K562 (cell line): ENCODE results near the gene MYCN. TPM values are rescaled to one million over a fixed set of nuclear protein-coding genes. Genes with fewer than 3 reads are reported as not detected.

Experiments used
- ATAC-seq: fragments of 200-7000 bp; cut with Tn5 transposase; 3 replicates; pipeline ENCODE4 v1.9.1; 2020; ENCODE audit warnings: moderate library complexity
- BruUV-seq: library from RNA; stranded (reverse); fragments of 400-500 nt; replicated peaks from 2 replicates; lab custom pipeline; 2021; lab: Mats Ljungman, UMichigan
- CTCF ChIA-PET: fragments of 300-600 bp; formaldehyde crosslinking; extraction: SDS; loops from one replicate; lab custom pipeline; 2021; ENCODE audit warnings: low intra/inter-chr PET ratio; lab: Yijun Ruan, JAX
- POLR2A ChIA-PET: fragments of 300-600, 350-650 bp; sonication (Branson Sonifier 250); formaldehyde crosslinking; extraction: SDS; loops from one replicate; lab custom pipeline; 2021; ENCODE audit warnings: antibody characterized with exemption, inconsistent platforms; lab: Yijun Ruan, JAX
- DNase-seq, 4 experiments: peaks; one replicate each; pipeline versions ENCODE4 v3.0.0 to v3.0.0-alpha.2; 2011 to 2018; ENCODE audit warnings: low spot score in 3 of 4, mixed read lengths in 3 of 4; ENCODE audit errors: extremely low read depth in 1 of 4
- FAIRE-seq: peaks from 2 replicates; lab custom pipeline; 2011; peaks lifted over from hg19 to GRCh38; lab: Jason Lieb, UNC
- H2AFZ ChIP-seq: 2 replicates; pipeline ENCODE4 v1.6.0; 2011; ENCODE audit warnings: low read depth, low read length, control low read depth, inconsistent platforms
- H3K27ac ChIP-seq: fragments of 200-600 bp; 3 replicates; pipeline ENCODE4 v1.8.0; 2011; ENCODE audit warnings: low read depth, mild to moderate bottlenecking, control low read depth, inconsistent platforms, low read length, moderate library complexity, mixed read lengths; ENCODE audit errors: extremely low read depth
- H3K27me3 ChIP-seq, 2 experiments: fragments of 300-600 bp in 1 of 2; 2 replicates in 1 of 2; 3 replicates in 1 of 2; pipeline versions ENCODE4 v1.6.0 to v1.8.0; 2011; ENCODE audit warnings: inconsistent platforms in 2 of 2, low read length in 2 of 2, mild to moderate bottlenecking in 1 of 2, mixed read lengths in 1 of 2, moderate library complexity in 1 of 2; ENCODE audit not compliant: control insufficient read depth in 2 of 2, insufficient read depth in 2 of 2
- H3K36me3 ChIP-seq: fragments of 300-600 bp; 3 replicates; pipeline ENCODE4 v1.8.0; 2011; ENCODE audit warnings: mild to moderate bottlenecking, low read length, inconsistent platforms; ENCODE audit not compliant: control insufficient read depth, insufficient read depth
- H3K4me1 ChIP-seq, 2 experiments: fragments of 200-600 bp in 1 of 2; replicated peaks in 1 of 2; 2 replicates in 1 of 2; 3 replicates in 1 of 2; pipeline versions ENCODE4 v1.5.1 to v1.8.0; 2011; ENCODE audit warnings: inconsistent platforms in 2 of 2, low read length in 2 of 2, mild to moderate bottlenecking in 1 of 2, mixed read lengths in 1 of 2, moderate library complexity in 1 of 2; ENCODE audit not compliant: control insufficient read depth in 2 of 2, insufficient read depth in 2 of 2
- H3K4me2 ChIP-seq: 2 replicates; pipeline ENCODE4 v1.6.1; 2011; ENCODE audit warnings: low read length, control low read depth, inconsistent platforms, mixed read lengths; ENCODE audit not compliant: insufficient read depth
- H3K4me3 ChIP-seq: fragments of 200-600 bp; sonication (generic), shearing (Covaris generic); 2 replicates; pipeline ENCODE4 v1.5.1; 2016; ENCODE audit warnings: control low read depth, inconsistent platforms
- H3K79me2 ChIP-seq: fragments of 200-600 bp; 3 replicates; pipeline ENCODE4 v1.8.0; 2011; ENCODE audit warnings: low read length, inconsistent platforms; ENCODE audit not compliant: control insufficient read depth, insufficient read depth
- H3K9ac ChIP-seq, 2 experiments: 2 replicates each; pipeline versions ENCODE4 v1.6.0 to v1.6.1; 2011; ENCODE audit warnings: low read depth in 2 of 2, low read length in 2 of 2, control low read depth in 1 of 2, inconsistent platforms in 1 of 2, mild to moderate bottlenecking in 1 of 2, mixed read lengths in 1 of 2; ENCODE audit not compliant: insufficient read depth in 1 of 2
- H3K9me1 ChIP-seq: one replicate; pipeline ENCODE4 v1.6.0; 2011; ENCODE audit warnings: inconsistent platforms, mild to moderate bottlenecking, low read length, moderate library complexity; ENCODE audit not compliant: control insufficient read depth, insufficient read depth
- H3K9me3 ChIP-seq: replicated peaks from 2 replicates; pipeline ENCODE4 v1.5.1; 2011; ENCODE audit warnings: low read depth, low read length, inconsistent platforms; ENCODE audit not compliant: control insufficient read depth, insufficient read depth
- H4K20me1 ChIP-seq: replicated peaks from 2 replicates; pipeline ENCODE4 v1.6.1; 2011; ENCODE audit warnings: low read length, inconsistent platforms, mixed read lengths; ENCODE audit not compliant: control insufficient read depth, insufficient read depth
- AFF4 ChIP-seq: sonication (generic); formaldehyde crosslinking; IDR thresholded peaks from 2 replicates; pipeline ENCODE4 v1.8.0; 2023; ENCODE audit warnings: mild to moderate bottlenecking, missing genetic modification reagents
- ARID3B ChIP-seq: fragments of 250-450 bp; sonication (Bioruptor Pico); IDR thresholded peaks from 2 replicates; pipeline ENCODE4 v1.4.0; 2020; ENCODE audit warnings: borderline replicate concordance
- BHLHE40 ChIP-seq: IDR thresholded peaks from 2 replicates; pipeline ENCODE4 v1.6.1; 2011; ENCODE audit warnings: low read length, improper control_type of control experiment
- HES1 ChIP-seq: fragments of 450-650 bp; IDR thresholded peaks from 2 replicates; pipeline ENCODE4 v1.6.1; 2016; ENCODE audit warnings: low read depth, mild to moderate bottlenecking, moderate library complexity
- IFI16 ChIP-seq: fragments of 250-450 bp; sonication (Bioruptor Pico); IDR thresholded peaks from 2 replicates; pipeline ENCODE4 v2.1.2; 2022; ENCODE audit warnings: mild to moderate bottlenecking, inconsistent platforms
- NKRF ChIP-seq: fragments of 450-650 bp; IDR thresholded peaks from 2 replicates; pipeline ENCODE4 v1.6.1; 2016; ENCODE audit warnings: borderline replicate concordance
- NR1H2 ChIP-seq: sonication (generic); formaldehyde crosslinking; IDR thresholded peaks from 2 replicates; pipeline ENCODE4 v1.4.0; 2020; ENCODE audit warnings: mild to moderate bottlenecking, missing genetic modification reagents
- XRCC4 ChIP-seq: IDR thresholded peaks from one replicate; pipeline ENCODE4 v1.6.1; 2011; ENCODE audit not compliant: insufficient read depth, insufficient read length; ENCODE audit errors: extremely low read depth
- ZFP36 ChIP-seq: fragments of 150-350 bp; IDR thresholded peaks from 2 replicates; pipeline ENCODE4 v1.6.1; 2018; ENCODE audit warnings: low read length, low read depth; ENCODE audit not compliant: partially characterized antibody
- ZNF780A ChIP-seq: fragments of 250-450 bp; sonication (Bioruptor Pico); IDR thresholded peaks from 2 replicates; pipeline ENCODE4 v1.5.0; 2021; ENCODE audit warnings: mild to moderate bottlenecking
- WGBS: fragments of 100-300 bp; shearing (Covaris generic); methylation state at CpG from one replicate; pipeline ENCODE4 v1.1.6; 2016; ENCODE audit warnings: low coverage, mixed read lengths; ENCODE audit not compliant: insufficient coverage; ENCODE audit errors: missing lambda C conversion rate; 5-methylcytosine and 5-hydroxymethylcytosine counted together
- in situ Hi-C: fragments of 300-500 bp; cut with MboI; formaldehyde crosslinking; loops from 4 replicates; pipeline ENCODE4 v1.15.0; 2018; ENCODE audit warnings: inconsistent platforms, mixed read lengths
- intact Hi-C: fragments of 100-400 bp; cut with micrococcal nuclease; formaldehyde crosslinking; loops from 2 replicates; pipeline ENCODE4 v1.14.2; 2022
- polyA plus RNA-seq, 8 experiments: library from polyadenylated mRNA; depleted of rRNA in 4 of 8; stranded (reverse) in 5 of 8; unstranded in 3 of 8; fragments of >200 nt; fragmentation: Nextera tagmentation in 2 of 8; fragmentation: Illumina TruSeq in 1 of 8; extraction: Ambion mirVana in 2 of 8; extraction: Trizol in 1 of 8; gene quantifications; 2 replicates each; pipeline versions ENCODE4 v1.2.1 to v1.2.3, GENCODE V29; 2011 to 2014; ENCODE audit warnings: inconsistent platforms in 1 of 8, missing spikeins in 1 of 8
- total RNA-seq, 7 experiments: library from RNA; depleted of rRNA in 6 of 7; stranded (reverse); fragments of >200 nt in 6 of 7; fragmentation: Illumina TruSeq in 2 of 7; extraction: Trizol in 2 of 7; gene quantifications; 2 replicates each; pipeline versions ENCODE4 v1.2.1 to v1.2.3, GENCODE V29; 2011 to 2021; ENCODE audit warnings: low replicate concordance in 1 of 7

MYCN gene
- total and polyA plus RNA-seq, 9 of the 15 experiments (the other 6 are each of a cell fraction or from before 2014, with no cell fraction given) = not detected

GRCh38 chr2:15971831-15972522 lies 31.6 kb downstream of the MYCN start:
- no peaks in the 10 kb centered on the region for H3K79me2 ChIP-seq
- no peak overlapping the region for H3K4me2 ChIP-seq
- no TSS peak for BruUV-seq
- ChIA-PET CTCF (no interaction called here), POLR2A (no interaction called here)
- no peak overlapping the region for H3K9ac ChIP-seq
- no peaks in the 10 kb centered on the region for H3K36me3 ChIP-seq
- ATAC-seq (no peak), DNase-seq (no peak), FAIRE-seq (no peak)
- H3K27ac ChIP-seq = no peak overlapping the region
- no peak overlapping the region for H3K4me3 ChIP-seq
- H4K20me1 ChIP-seq = no peaks in the 10 kb centered on the region
- WGBS = 0% methylated on average over 7 of the region's 7 CpGs
- H3K27me3 ChIP-seq = peaks cover 2 to 9% of the 10 kb centered on the region in 2 experiments; a peak in 3 of 5 replicates
- no peaks in the 10 kb centered on the region for H3K9me1 ChIP-seq
- no peak overlapping the region for H2AFZ ChIP-seq
- intact Hi-C loops (no loop called here), in situ Hi-C loops (no loop called here)
- no peaks in the 10 kb centered on the region for H3K4me1 ChIP-seq
- no peaks in the 10 kb centered on the region for H3K9me3 ChIP-seq
- TF ChIP-seq IFI16 (CRISPR knock-in tag) = no peak
- TF ChIP-seq BHLHE40 = no peak
- TF ChIP-seq XRCC4 = no peak
- no peak for TF ChIP-seq AFF4 (CRISPR knock-in tag)
- no peak for TF ChIP-seq ZFP36
- TF ChIP-seq HES1 = no peak
- no peak for TF ChIP-seq ZNF780A (CRISPR knock-in tag)
- no peak for TF ChIP-seq NKRF
- TF ChIP-seq NR1H2 (CRISPR knock-in tag) = no peak
- TF ChIP-seq ARID3B = no peak
